HepG2 (cell line): Measurements from ENCODE around the gene STAT4. TPM values are rescaled to one million over a fixed set of nuclear protein-coding genes. Genes with fewer than 3 reads are reported as not detected.

Experiments used
- ATAC-seq: fragments of 200-7000 bp; cut with Tn5 transposase; 3 replicates; pipeline ENCODE4 v1.9.1; 2020; ENCODE audit warnings: mild to moderate bottlenecking, moderate library complexity
- BruUV-seq: library from RNA; stranded (reverse); fragments of 400-500 nt; replicated peaks from 2 replicates; lab custom pipeline; 2021; lab: Mats Ljungman, UMichigan
- CTCF ChIA-PET: fragments of 300-600 bp; formaldehyde crosslinking; extraction: SDS; loops from one replicate; lab custom pipeline; 2021; ENCODE audit warnings: low total read pairs, inconsistent platforms, low intra/inter-chr PET ratio; lab: Yijun Ruan, JAX
- POLR2A ChIA-PET: fragments of 350-600 bp; sonication (Branson Sonifier 250); formaldehyde crosslinking; loops from one replicate; lab custom pipeline; 2020; ENCODE audit warnings: antibody characterized with exemption, inconsistent platforms; lab: Yijun Ruan, JAX
- DNase-seq: peaks from one replicate; pipeline ENCODE4 v3.0.0-alpha.2; 2015; ENCODE audit warnings: low spot score
- FAIRE-seq: peaks from 3 replicates; lab custom pipeline; 2011; peaks lifted over from hg19 to GRCh38; lab: Jason Lieb, UNC
- H2AFZ ChIP-seq: one replicate; pipeline ENCODE4 v1.6.1; 2011; ENCODE audit warnings: low read length, inconsistent platforms
- H3K27ac ChIP-seq: fragments of 300-600 bp; 3 replicates; pipeline ENCODE4 v1.8.0; 2011; ENCODE audit warnings: mixed run types, mild to moderate bottlenecking, mixed read lengths, low read length, inconsistent platforms; ENCODE audit not compliant: insufficient read depth; ENCODE audit errors: extremely low read length
- H3K27me3 ChIP-seq, 2 experiments: fragments of 200-600 bp in 1 of 2; 2 replicates in 1 of 2; 3 replicates in 1 of 2; pipeline versions ENCODE4 v1.6.0 to v1.8.0; 2011; ENCODE audit warnings: low read length in 2 of 2, mild to moderate bottlenecking in 2 of 2, moderate library complexity in 2 of 2, inconsistent platforms in 1 of 2; ENCODE audit not compliant: insufficient read depth in 2 of 2, control insufficient read depth in 1 of 2
- H3K36me3 ChIP-seq, 2 experiments: fragments of 200-600 bp in 1 of 2; replicated peaks in 1 of 2; 2 replicates in 1 of 2; 3 replicates in 1 of 2; pipeline versions ENCODE4 v1.5.1 to v1.8.0; 2011; ENCODE audit warnings: low read length in 2 of 2, inconsistent platforms in 1 of 2; ENCODE audit not compliant: insufficient read depth in 2 of 2, control insufficient read depth in 1 of 2
- H3K4me1 ChIP-seq: 2 replicates; pipeline ENCODE4 v1.5.1; 2012; ENCODE audit warnings: low read length, inconsistent platforms; ENCODE audit not compliant: insufficient read depth
- H3K4me2 ChIP-seq: 2 replicates; pipeline ENCODE4 v1.6.0; 2011; ENCODE audit warnings: low read depth, low read length, inconsistent platforms
- H3K4me3 ChIP-seq, 3 experiments: fragments of 200-600 bp in 1 of 3; sonication (generic), shearing (Covaris generic) in 1 of 3; replicated peaks in 1 of 3; 2 replicates each; pipeline ENCODE4 v1.5.1; 2011 to 2016; ENCODE audit warnings: low read length in 3 of 3, inconsistent platforms in 2 of 3, low read depth in 2 of 3, mild to moderate bottlenecking in 2 of 3, control low read depth in 1 of 3, mixed read lengths in 1 of 3; ENCODE audit not compliant: insufficient read depth in 1 of 3
- H3K79me2 ChIP-seq: one replicate; pipeline ENCODE4 v1.6.1; 2011; ENCODE audit warnings: low read length, inconsistent platforms; ENCODE audit not compliant: insufficient read depth
- H3K9ac ChIP-seq: 2 replicates; pipeline ENCODE4 v1.6.0; 2011; ENCODE audit warnings: mild to moderate bottlenecking, low read depth, low read length, inconsistent platforms; ENCODE audit not compliant: insufficient read depth
- H3K9me3 ChIP-seq: 2 replicates; pipeline ENCODE4 v1.5.1; 2012; ENCODE audit warnings: mild to moderate bottlenecking, low read length
- H4K20me1 ChIP-seq: 2 replicates; pipeline ENCODE4 v1.6.0; 2011; ENCODE audit warnings: inconsistent platforms, mild to moderate bottlenecking, low read length, moderate library complexity; ENCODE audit not compliant: insufficient read depth
- EEA1 ChIP-seq: sonication (generic); formaldehyde crosslinking; IDR thresholded peaks from 2 replicates; pipeline ENCODE4 v1.5.1; 2020; ENCODE audit warnings: mild to moderate bottlenecking, missing genetic modification reagents, borderline replicate concordance
- MAZ ChIP-seq, 2 experiments: sonication (generic) in 1 of 2; formaldehyde crosslinking in 1 of 2; IDR thresholded peaks; 2 replicates each; pipeline versions ENCODE4 v1.5.0 to v1.6.1; 2012 to 2020; ENCODE audit warnings: low read depth in 2 of 2, mild to moderate bottlenecking in 2 of 2, borderline replicate concordance in 1 of 2, improper control_type of control experiment in 1 of 2, low read length in 1 of 2, missing genetic modification reagents in 1 of 2, moderate library complexity in 1 of 2
- SATB2 ChIP-seq: sonication (generic); formaldehyde crosslinking; IDR thresholded peaks from 2 replicates; pipeline ENCODE4 v1.5.0; 2020; ENCODE audit warnings: missing genetic modification reagents
- TBL1XR1 ChIP-seq: fragments of 150-350 bp; IDR thresholded peaks from 2 replicates; pipeline ENCODE4 v1.6.1; 2014; ENCODE audit warnings: borderline replicate concordance, low read length; ENCODE audit not compliant: partially characterized antibody
- XBP1 ChIP-seq: sonication (generic); formaldehyde crosslinking; IDR thresholded peaks from 2 replicates; pipeline ENCODE4 v1.5.0; 2020; ENCODE audit warnings: missing genetic modification reagents
- ZNF180 ChIP-seq: sonication (generic); formaldehyde crosslinking; IDR thresholded peaks from 2 replicates; pipeline ENCODE4 v1.4.0; 2020; ENCODE audit warnings: low read depth, missing genetic modification reagents, borderline replicate concordance
- ZNF770 ChIP-seq: sonication (generic); formaldehyde crosslinking; IDR thresholded peaks from 2 replicates; pipeline ENCODE4 v1.5.0; 2020; ENCODE audit warnings: mild to moderate bottlenecking, missing genetic modification reagents
- ZNF879 ChIP-seq: sonication (generic); formaldehyde crosslinking; IDR thresholded peaks from 2 replicates; pipeline ENCODE4 v1.8.1; 2023; ENCODE audit warnings: missing genetic modification reagents
- WGBS: methylation state at CpG from one replicate; pipeline ENCODE4 v1.1.6; 2017; ENCODE audit warnings: low lambda C conversion rate; 5-methylcytosine and 5-hydroxymethylcytosine counted together
- in situ Hi-C: cut with HindIII; loops from 2 replicates; pipeline ENCODE4 v1.10.0; 2017; ENCODE audit warnings: low pct_unique_long_range_greater_than_20kb; ENCODE audit not compliant: extremely low pct_ligation_motif_present
- intact Hi-C: fragments of 100-400 bp; cut with micrococcal nuclease; formaldehyde crosslinking; loops from one replicate; pipeline ENCODE4 v1.10.0; 2022; ENCODE audit not compliant: unreplicated experiment
- polyA plus RNA-seq, 8 experiments: library from polyadenylated mRNA; depleted of rRNA in 3 of 8; stranded (reverse) in 7 of 8; unstranded in 1 of 8; fragments of >200 nt; fragmentation: Illumina TruSeq in 4 of 8; extraction: Trizol in 4 of 8; gene quantifications; 2 replicates each; pipeline versions ENCODE4 v1.2.1 to v1.2.3, GENCODE V29; 2011 to 2016; ENCODE audit warnings: low read depth in 4 of 8, missing spikeins in 1 of 8, mixed read lengths in 1 of 8; ENCODE audit not compliant: insufficient read depth in 1 of 8
- total RNA-seq, 5 experiments: library from RNA; depleted of rRNA; stranded (reverse); fragments of >200 nt; fragmentation: Illumina TruSeq; extraction: Trizol; gene quantifications; 2 replicates each; pipeline ENCODE4 v1.2.3, GENCODE V29; 2016; ENCODE audit warnings: low read depth in 1 of 5

STAT4 gene
- total and polyA plus RNA-seq, 2 of the 13 experiments (the other 11 are each of a cell fraction or from before 2014, with no cell fraction given) = 0.37 TPM; not detected in 1

GRCh38 chr2:191103774-191104173, 47.0 kb downstream of the STAT4 start:
- ChIA-PET CTCF (no interaction called here), POLR2A (no interaction called here)
- H3K27ac ChIP-seq = no peak overlapping the region
- H4K20me1 ChIP-seq = no peaks in the 10 kb centered on the region
- BruUV-seq = no TSS peak
- no peak for TF ChIP-seq ZNF770
- TF ChIP-seq SATB2 (CRISPR knock-in tag) = no peak
- no peak for TF ChIP-seq TBL1XR1
- H3K4me1 ChIP-seq = no peaks in the 10 kb centered on the region
- peaks cover 0 to 3% of the 10 kb centered on the region in 2 experiments; a peak in 1 of 5 replicates for H3K27me3 ChIP-seq
- no peaks in the 10 kb centered on the region for H3K79me2 ChIP-seq
- H3K9me3 ChIP-seq = no peaks in the 10 kb centered on the region
- H3K4me2 ChIP-seq = no peak overlapping the region
- FAIRE-seq (no peak), ATAC-seq (no peak), DNase-seq (no peak)
- H2AFZ ChIP-seq = no peak overlapping the region
- intact Hi-C loops = no loop called here
- in situ Hi-C loops = no loop called here
- H3K9ac ChIP-seq = no peak overlapping the region
- H3K4me3 ChIP-seq = no peak overlapping the region
- no peaks in the 10 kb centered on the region for H3K36me3 ChIP-seq
- WGBS = 3% methylated on average over 1 of the region's 1 CpG

- in situ Hi-C loops = no loop called here
- Histone ChIP-seq H2AFZ (no peak overlapping the region), H3K4me2 (no peak overlapping the region), H3K27ac (no peak overlapping the region), H4K20me1 (no peaks in the 10 kb centered on the region), H3K79me2 (no peaks in the 10 kb centered on the region), H3K36me3 (no peaks in the 10 kb centered on the region), H3K9me3 (no peaks in the 10 kb centered on the region), H3K9ac (no peak overlapping the region), H3K4me1 (no peaks in the 10 kb centered on the region), H3K4me3 (no peak overlapping the region), H3K27me3 (no peaks in the 10 kb centered on the region)
- ATAC-seq (no peak), FAIRE-seq (no peak), DNase-seq (no peak)
- intact Hi-C loops = no loop called here
- BruUV-seq = no TSS peak
- WGBS = 52% methylated on average over 5 of the region's 5 CpGs
- ChIA-PET CTCF (no interaction called here), POLR2A (no interaction called here)
- no peak for TF ChIP-seq MAZ (IDR thresholded peaks at IDR 0.05; ENCODE audit: borderline replicate concordance, low read depth, low read length)
- TF ChIP-seq MAZ (CRISPR knock-in tag; IDR thresholded peaks at IDR 0.05; ENCODE audit: low read depth) = no peak
- TF ChIP-seq EEA1 (CRISPR knock-in tag) = no peak
- TF ChIP-seq XBP1 (CRISPR knock-in tag) = no peak
- TF ChIP-seq ZNF879 = no peak
- TF ChIP-seq ZNF180 = no peak
Observed at GRCh38 chr2:191100216-191100615, 50.6 kb downstream of the STAT4 start.
